PC-3 (cell line): ENCODE measurements around the gene NEO1. TPM values are rescaled to one million over a fixed set of nuclear protein-coding genes. Genes with fewer than 3 reads are reported as not detected.

Source experiments
- ATAC-seq: fragments of 200-7000 bp; cut with Tn5 transposase; 2 replicates; pipeline ENCODE4 v1.9.1; 2020; ENCODE audit warnings: mild to moderate bottlenecking, moderate library complexity
- BruUV-seq: library from RNA; stranded (reverse); fragments of 400-500 nt; replicated peaks from 2 replicates; lab custom pipeline; 2021; lab: Mats Ljungman, UMichigan
- CTCF ChIA-PET: fragments of 300-600 bp; sonication (Branson Sonifier 250); formaldehyde crosslinking; loops from one replicate; lab custom pipeline; 2022; ENCODE audit warnings: antibody characterized with exemption; lab: Charles Lee
- POLR2A ChIA-PET: fragments of 300-600 bp; sonication (Branson Sonifier 250); formaldehyde crosslinking; loops from one replicate; lab custom pipeline; 2022; ENCODE audit warnings: antibody characterized with exemption; ENCODE audit not compliant: unreplicated experiment; lab: Charles Lee
- DNase-seq: peaks from one replicate; pipeline ENCODE4 v3.0.0-alpha.2; 2015
- H2AFZ ChIP-seq: fragments of 300-600 bp; sonication (generic); 2 replicates; pipeline ENCODE4 v1.6.0; 2016; ENCODE audit warnings: antibody characterized with exemption, low read length
- H3F3A ChIP-seq: fragments of 300-600 bp; sonication (generic); one replicate; pipeline ENCODE4 v1.6.0; 2017; ENCODE audit warnings: antibody characterized with exemption, low read length, control low read depth, mild to moderate bottlenecking; ENCODE audit not compliant: unreplicated experiment
- H3K27ac ChIP-seq: fragments of 300-600 bp; sonication (generic); 2 replicates; pipeline ENCODE4 v1.5.1; 2016; ENCODE audit warnings: mild to moderate bottlenecking, low read length
- H3K27me3 ChIP-seq: fragments of 300-600 bp; sonication (generic); 2 replicates; pipeline ENCODE4 v1.6.1; 2016; ENCODE audit warnings: low read length, mixed read lengths
- H3K36me3 ChIP-seq: fragments of 300-600 bp; sonication (generic); 2 replicates; pipeline ENCODE4 v1.6.1; 2016; ENCODE audit warnings: low read depth, mixed run types, low read length, mixed read lengths
- H3K4me1 ChIP-seq: fragments of 300-600 bp; sonication (generic); 2 replicates; pipeline ENCODE4 v1.5.1; 2016; ENCODE audit warnings: low read length; ENCODE audit not compliant: insufficient read depth
- H3K4me2 ChIP-seq: fragments of 300-600 bp; sonication (generic); 2 replicates; pipeline ENCODE4 v1.6.0; 2016; ENCODE audit warnings: low read length
- H3K4me3 ChIP-seq: fragments of 300-600 bp; sonication (generic); 2 replicates; pipeline ENCODE4 v1.5.1; 2016; ENCODE audit warnings: mild to moderate bottlenecking, low read length, mixed read lengths
- H3K79me2 ChIP-seq: fragments of 300-600 bp; sonication (generic); 2 replicates; pipeline ENCODE4 v1.6.1; 2017; ENCODE audit warnings: low read length, mixed read lengths
- H3K9ac ChIP-seq: fragments of 300-600 bp; sonication (generic); 2 replicates; pipeline ENCODE4 v1.6.0; 2016; ENCODE audit warnings: mild to moderate bottlenecking, low read length
- H3K9me2 ChIP-seq: fragments of 300-600 bp; sonication (generic); replicated peaks from 2 replicates; pipeline ENCODE4 v1.6.1; 2016; ENCODE audit warnings: mixed run types, low read length, mixed read lengths
- H3K9me3 ChIP-seq: fragments of 300-600 bp; sonication (generic); 2 replicates; pipeline ENCODE4 v1.6.1; 2016; ENCODE audit warnings: low read length, mixed read lengths
- H4K20me1 ChIP-seq: fragments of 300-600 bp; sonication (generic); 2 replicates; pipeline ENCODE4 v1.6.1; 2016; ENCODE audit warnings: low read length, mixed read lengths
- CTCF ChIP-seq: fragments of 300-600 bp; sonication (generic); conservative IDR thresholded peaks from 2 replicates; pipeline ENCODE4 v1.5.1; 2017; ENCODE audit warnings: antibody characterized with exemption, low read depth, mild to moderate bottlenecking, low read length
- EZH2 ChIP-seq: fragments of 300-600 bp; sonication (generic); IDR thresholded peaks from one replicate; pipeline ENCODE4 v1.6.1; 2017; ENCODE audit warnings: antibody characterized with exemption, mild to moderate bottlenecking, low read length; ENCODE audit not compliant: unreplicated experiment
- EZH2phosphoT487 ChIP-seq: fragments of 300-600 bp; sonication (generic); IDR thresholded peaks from 2 replicates; pipeline ENCODE4 v1.6.1; 2018; ENCODE audit warnings: mild to moderate bottlenecking, antibody characterized with exemption, low read length, borderline replicate concordance
- intact Hi-C: fragments of 100-400 bp; cut with micrococcal nuclease; formaldehyde crosslinking; loops from 2 replicates; pipeline ENCODE4 v1.9.0; 2023
- total RNA-seq: library from RNA; depleted of rRNA; stranded (reverse); fragments of >200 nt; gene quantifications from 2 replicates; pipeline ENCODE4 v1.2.3, GENCODE V29; 2014

Gene NEO1
- total RNA-seq, 1 experiment from 2014 or later = 1.2 TPM

DNA sequence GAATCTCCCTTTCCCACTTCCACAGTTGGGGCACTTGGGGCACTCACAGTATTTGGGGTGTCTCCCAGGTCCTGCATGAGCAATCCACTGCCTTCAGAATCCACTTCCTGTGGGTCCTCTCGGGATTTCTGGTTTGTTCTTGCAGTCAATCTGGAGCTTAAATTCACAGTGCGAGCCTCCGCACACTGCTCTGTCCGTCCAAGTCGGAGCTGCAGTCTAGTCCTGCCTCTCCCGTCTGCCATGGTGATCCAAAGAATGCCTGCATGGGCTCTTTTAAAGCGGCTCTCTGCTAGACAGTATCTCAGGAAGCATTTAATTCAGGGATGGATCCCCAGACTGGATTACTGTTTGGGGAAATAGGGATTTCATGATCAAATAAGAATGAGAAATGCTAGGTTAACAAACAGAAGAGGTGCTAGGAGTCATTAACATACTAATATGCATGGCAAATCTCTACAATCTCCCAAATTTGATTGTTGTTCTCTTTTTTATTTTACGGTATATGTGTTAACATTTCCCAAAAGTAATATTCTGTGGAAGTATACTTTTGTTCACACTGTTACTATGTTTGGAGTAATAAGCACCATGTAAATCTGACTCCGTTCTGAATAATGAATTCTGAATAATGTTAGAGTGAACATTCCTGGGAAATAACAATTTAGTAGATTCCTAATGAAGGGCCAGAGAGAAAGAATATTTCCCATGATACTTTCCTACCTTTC, 174.0 kb downstream of the NEO1 start:
- H4K20me1 ChIP-seq = no peaks in the 10 kb centered on the region
- no peak for ATAC-seq
- H3K79me2 ChIP-seq = no peaks in the 10 kb centered on the region
- no peaks in the 10 kb centered on the region for H3K9me2 ChIP-seq
- no peaks in the 10 kb centered on the region for H3F3A ChIP-seq
- H3K36me3 ChIP-seq = no peaks in the 10 kb centered on the region
- H3K4me2 ChIP-seq = no peak overlapping the region
- no peak overlapping the region for H3K27ac ChIP-seq
- H3K27me3 ChIP-seq = 0 out of 2 replicates have a peak, but pooled peaks cover 4% of the 10 kb centered on the region
- no peak overlapping the region for H2AFZ ChIP-seq
- POLR2A ChIA-PET = no interaction called here
- CTCF ChIA-PET = no interaction called here
- H3K4me1 ChIP-seq = no peaks in the 10 kb centered on the region
- no peak for TF ChIP-seq EZH2
- TF ChIP-seq EZH2phosphoT487 = no peak
- no peak for TF ChIP-seq CTCF
- no peaks in the 10 kb centered on the region for H3K9me3 ChIP-seq
- H3K9ac ChIP-seq = no peak overlapping the region
- no TSS peak for BruUV-seq
- no peak overlapping the region for H3K4me3 ChIP-seq
- intact Hi-C loops = no loop called here
- no peak for DNase-seq

- no peaks in the 10 kb centered on the region for H3K79me2 ChIP-seq
- no TSS peak for BruUV-seq
- H3K36me3 ChIP-seq = no peaks in the 10 kb centered on the region
- no peaks in the 10 kb centered on the region for H3K4me1 ChIP-seq
- no peak overlapping the region for H3K4me2 ChIP-seq
- no peak overlapping the region for H2AFZ ChIP-seq
- no peak for DNase-seq
- H3F3A ChIP-seq = no peaks in the 10 kb centered on the region
- H3K4me3 ChIP-seq = no peak overlapping the region
- H3K27ac ChIP-seq = no peak overlapping the region
- no peaks in the 10 kb centered on the region for H4K20me1 ChIP-seq
- H3K27me3 ChIP-seq = 0 out of 2 replicates have a peak, but pooled peaks cover 4% of the 10 kb centered on the region
- no peak for TF ChIP-seq EZH2phosphoT487
- no peak for TF ChIP-seq EZH2
- TF ChIP-seq CTCF = no peak
- intact Hi-C loops = no loop called here
- no peaks in the 10 kb centered on the region for H3K9me2 ChIP-seq
- H3K9ac ChIP-seq = no peak overlapping the region
- ChIA-PET CTCF (interaction anchor here (0.6 kb wide), 1 partner anchor 491 kb away, joined by 3 read pairs; no protein-coding TSS in a partner anchor), POLR2A (no interaction called here)
- no peaks in the 10 kb centered on the region for H3K9me3 ChIP-seq
- ATAC-seq = no peak
These were observed 175.3 kb downstream of the NEO1 start for GRCh38 chr15:73227433-73228056.
